Putamen (tissue), 1 donor: ENCODE results near the gene DGKQ.

Source experiments
- DNase-seq: peaks from one replicate; pipeline ENCODE4 v3.0.0-alpha.2; 2016; ENCODE audit warnings: low spot score

DGKQ gene

GRCh38 chr4:960636-961350, 12.6 kb downstream of the DGKQ start:
- DNase-seq = no peak

- no peak for DNase-seq
These were observed 13.2 kb downstream of the DGKQ start for GRCh38 chr4:960140-960635.

- DNase-seq = no peak
These were observed 13.8 kb downstream of the DGKQ start for GRCh38 chr4:959338-960139.

- no peak for DNase-seq
These were observed 14.6 kb downstream of the DGKQ start for GRCh38 chr4:958696-959337.

GRCh38 chr4:958314-958665, 15.1 kb downstream of the DGKQ start:
- no peak for DNase-seq

GRCh38 chr4:957581-958313, 15.6 kb downstream of the DGKQ start:
- no peak for DNase-seq

GRCh38 chr4:957231-957580, 16.2 kb downstream of the DGKQ start:
- DNase-seq = no peak

- DNase-seq = no peak
These were observed 16.7 kb downstream of the DGKQ start for GRCh38 chr4:956531-957230.

- DNase-seq = no peak
These were observed 17.4 kb downstream of the DGKQ start for GRCh38 chr4:955931-956381.

- DNase-seq = no peak
These were observed 18.0 kb downstream of the DGKQ start for GRCh38 chr4:955161-955921.

- no peak for DNase-seq
These were observed 19.0 kb downstream of the DGKQ start for GRCh38 chr4:954211-955020.

- DNase-seq = no peak
These were observed 19.8 kb downstream of the DGKQ start for GRCh38 chr4:953574-953915.

GRCh38 chr4:952881-953573, 20.3 kb downstream of the DGKQ start:
- no peak for DNase-seq

- DNase-seq = no peak
These were observed 21.5 kb downstream of the DGKQ start for GRCh38 chr4:951594-952468.

- no peak for DNase-seq
These were observed 22.2 kb downstream of the DGKQ start for GRCh38 chr4:951186-951585.

- DNase-seq = no peak
These were observed 23.0 kb downstream of the DGKQ start for GRCh38 chr4:950136-951020.

GRCh38 chr4:949656-950055, 23.7 kb downstream of the DGKQ start:
- no peak for DNase-seq

GRCh38 chr4:948936-949300, 24.5 kb downstream of the DGKQ start:
- DNase-seq = no peak
